GM23338 (cell line): ENCODE results near the gene USP20. TPM values are rescaled to one million over a fixed set of nuclear protein-coding genes. Genes with fewer than 3 reads are reported as not detected.

ENCODE experiments used
- ATAC-seq: fragments of 200-7000 bp; cut with Tn5 transposase; 3 replicates; pipeline ENCODE4 v1.9.1; 2020
- DNase-seq: peaks from one replicate; pipeline ENCODE4 v3.0.0-alpha.2; 2015; ENCODE audit warnings: low spot score
- H2AFZ ChIP-seq: fragments of 200-600 bp; sonication (generic); 2 replicates; pipeline ENCODE4 v1.8.0; 2016; ENCODE audit warnings: antibody characterized with exemption, mild to moderate bottlenecking, moderate library complexity
- H3F3A ChIP-seq: fragments of 200-600 bp; sonication (generic); replicated peaks from 2 replicates; pipeline ENCODE4 v1.8.0; 2017; ENCODE audit warnings: antibody characterized with exemption, mixed run types, low read depth
- H3K27ac ChIP-seq: fragments of 200-600 bp; sonication (generic); 2 replicates; pipeline ENCODE4 v1.6.1; 2016; ENCODE audit warnings: low read depth
- H3K27me3 ChIP-seq: fragments of 200-600 bp; sonication (generic); 2 replicates; pipeline ENCODE4 v1.8.0; 2016; ENCODE audit warnings: mild to moderate bottlenecking, mixed run types, moderate library complexity; ENCODE audit not compliant: insufficient read depth
- H3K36me3 ChIP-seq: fragments of 200-600 bp; sonication (generic); 2 replicates; pipeline ENCODE4 v1.8.0; 2016; ENCODE audit warnings: mild to moderate bottlenecking; ENCODE audit not compliant: insufficient read depth
- H3K4me1 ChIP-seq: fragments of 200-600 bp; sonication (generic); 2 replicates; pipeline ENCODE4 v1.8.0; 2016; ENCODE audit warnings: mild to moderate bottlenecking, moderate library complexity; ENCODE audit not compliant: insufficient read depth
- H3K4me2 ChIP-seq: fragments of 200-600 bp; sonication (generic); 2 replicates; pipeline ENCODE4 v1.7.1; 2017; ENCODE audit warnings: mixed run types
- H3K4me3 ChIP-seq: fragments of 200-600 bp; sonication (generic); 2 replicates; pipeline ENCODE4 v1.6.1; 2016; ENCODE audit warnings: mixed run types
- H3K79me2 ChIP-seq: fragments of 200-600 bp; sonication (generic); replicated peaks from 2 replicates; pipeline ENCODE4 v1.8.0; 2017; ENCODE audit warnings: mild to moderate bottlenecking; ENCODE audit not compliant: insufficient read depth
- H3K9me2 ChIP-seq: fragments of 200-600 bp; sonication (generic); 2 replicates; pipeline ENCODE4 v1.8.0; 2017; ENCODE audit not compliant: insufficient read depth
- H4K20me1 ChIP-seq: fragments of 200-600 bp; sonication (generic); replicated peaks from 2 replicates; pipeline ENCODE4 v1.8.0; 2017; ENCODE audit warnings: mild to moderate bottlenecking; ENCODE audit not compliant: insufficient read depth
- H3K27ac Mint-ChIP-seq: 2 replicates; pipeline ENCODE4 v1.8.0; 2020; ENCODE audit warnings: inconsistent platforms, mild to moderate bottlenecking, moderate library complexity, mixed read lengths
- H3K27me3 Mint-ChIP-seq: 3 replicates; pipeline ENCODE4 v1.8.0; 2022; ENCODE audit warnings: low read depth, mild to moderate bottlenecking, moderate library complexity, mixed read lengths, inconsistent platforms; ENCODE audit not compliant: insufficient read depth, poor library complexity
- H3K36me3 Mint-ChIP-seq: 3 replicates; pipeline ENCODE4 v1.8.0; 2021; ENCODE audit warnings: low read depth, mild to moderate bottlenecking, inconsistent platforms, moderate library complexity, mixed read lengths
- H3K4me1 Mint-ChIP-seq: 3 replicates; pipeline ENCODE4 v1.8.0; 2020; ENCODE audit warnings: mild to moderate bottlenecking, inconsistent platforms, mixed read lengths
- H3K4me3 Mint-ChIP-seq: 3 replicates; pipeline ENCODE4 v1.8.0; 2021; ENCODE audit warnings: moderate library complexity, mild to moderate bottlenecking, inconsistent platforms, mixed read lengths
- H3K9me3 Mint-ChIP-seq: 3 replicates; pipeline ENCODE4 v1.8.0; 2020; ENCODE audit warnings: moderate library complexity, mild to moderate bottlenecking, inconsistent platforms, mixed read lengths
- CREB1 ChIP-seq: fragments of 250-450 bp; sonication (Bioruptor Pico); IDR thresholded peaks from 2 replicates; pipeline ENCODE4 v1.5.0; 2020; ENCODE audit warnings: low read depth, mild to moderate bottlenecking, moderate library complexity
- CTCF ChIP-seq, 2 experiments: fragments of 200-600 bp in 1 of 2; sonication (generic) in 1 of 2; conservative IDR thresholded peaks; 2 replicates each; pipeline versions ENCODE4 v1.5.1 to v1.6.1; 2016 to 2017; ENCODE audit warnings: antibody characterized with exemption in 2 of 2, low read depth in 2 of 2, mild to moderate bottlenecking in 2 of 2, moderate library complexity in 1 of 2
- EZH2 ChIP-seq: fragments of 200-600 bp; sonication (generic); IDR thresholded peaks from one replicate; pipeline ENCODE4 v1.8.0; 2017; ENCODE audit warnings: antibody characterized with exemption, mild to moderate bottlenecking, low read depth; ENCODE audit not compliant: unreplicated experiment
- JUNB ChIP-seq: IDR thresholded peaks from one replicate; pipeline ENCODE4 v1.6.1; 2016; ENCODE audit warnings: antibody characterized with exemption; ENCODE audit not compliant: unreplicated experiment
- NANOG ChIP-seq: IDR thresholded peaks from 2 replicates; pipeline ENCODE4 v1.6.1; 2016; ENCODE audit warnings: antibody characterized with exemption, borderline replicate concordance
- REST ChIP-seq: IDR thresholded peaks from one replicate; pipeline ENCODE4 v1.6.1; 2018; ENCODE audit warnings: antibody characterized with exemption; ENCODE audit not compliant: unreplicated experiment
- ZNF114 ChIP-seq: fragments of 250-450 bp; sonication (Bioruptor Pico); IDR thresholded peaks from 2 replicates; pipeline ENCODE4 v1.5.0; 2020; ENCODE audit warnings: mild to moderate bottlenecking, moderate library complexity
- ZNF331 ChIP-seq: fragments of 250-450 bp; sonication (Bioruptor Pico); IDR thresholded peaks from 2 replicates; pipeline ENCODE4 v1.5.0; 2020; ENCODE audit warnings: low read depth, mild to moderate bottlenecking, moderate library complexity
- ZNF462 ChIP-seq: fragments of 250-450 bp; sonication (Bioruptor Pico); IDR thresholded peaks from 2 replicates; pipeline ENCODE4 v1.5.0; 2020; ENCODE audit warnings: mild to moderate bottlenecking, moderate library complexity
- polyA plus RNA-seq: library from polyadenylated mRNA; unstranded; fragments of >200 nt; fragmentation: Nextera tagmentation; extraction: Ambion mirVana; gene quantifications from 2 replicates; pipeline ENCODE4 v1.2.1, GENCODE V29; 2016
- total RNA-seq: library from RNA; depleted of rRNA; stranded (reverse); fragments of >200 nt; shearing (Covaris generic); gene quantifications from 2 replicates; pipeline ENCODE4 v1.2.3, GENCODE V29; 2014

USP20 gene
- total and polyA plus RNA-seq, 2 experiments from 2014 or later, result 10.4 to 13.0 TPM

GRCh38 chr9:129868023-129868871 is 33.0 kb downstream of the USP20 start:
- Histone ChIP-seq H3K9me2 (no peaks in the 10 kb centered on the region), H4K20me1 (no peaks in the 10 kb centered on the region), H3K4me1 (no peaks in the 10 kb centered on the region), H3F3A (no peaks in the 10 kb centered on the region), H3K79me2 (no peaks in the 10 kb centered on the region), H2AFZ (no peak overlapping the region), H3K36me3 (no peaks in the 10 kb centered on the region), H3K4me2 (no peak overlapping the region), H3K4me3 (no peak overlapping the region), H3K27me3 (no peaks in the 10 kb centered on the region), H3K27ac (no peak overlapping the region)
- no peak for ATAC-seq
- H3K27me3 Mint-ChIP-seq, result peaks cover 15% of the 10 kb centered on the region
- no peak overlapping the region for H3K4me3 Mint-ChIP-seq
- H3K9me3 Mint-ChIP-seq, result no peaks in the 10 kb centered on the region
- H3K27ac Mint-ChIP-seq, result no peak overlapping the region
- no peaks in the 10 kb centered on the region; the same call in 2 of the 3 replicates for H3K4me1 Mint-ChIP-seq
- no peak for TF ChIP-seq JUNB
- no peak for TF ChIP-seq ZNF114 (CRISPR knock-in tag)
- no peak; a peak in 1 of 4 replicates for TF ChIP-seq CTCF (conservative IDR thresholded peaks at IDR 0.05; ENCODE audit: low read depth in 2 of 2)
- TF ChIP-seq REST, result no peak
- TF ChIP-seq ZNF462, result no peak
- no peak for TF ChIP-seq EZH2
- no peak for TF ChIP-seq CREB1 (CRISPR knock-in tag)
- TF ChIP-seq ZNF331, result no peak
- TF ChIP-seq NANOG, result no peak
- DNase-seq, result no peak
- peaks cover 16% of the 10 kb centered on the region; the same call in 2 of the 3 replicates for H3K36me3 Mint-ChIP-seq
